ENCODE results near the gene OTOS.

Gene OTOS

GRCh38 chr2:240166761-240167587, 26.5 kb upstream of the OTOS start:
- DNase-seq: no peak

GRCh38 chr2:240166191-240166590, 25.7 kb upstream of the OTOS start:
- DNase-seq: no peak

- DNase-seq: no peak
Measured at GRCh38 chr2:240165661-240166060, 25.2 kb upstream of the OTOS start.

GRCh38 chr2:240165034-240165433, 24.6 kb upstream of the OTOS start:
- DNase-seq: no peak

GRCh38 chr2:240164586-240164985, 24.1 kb upstream of the OTOS start:
- DNase-seq: no peak

- DNase-seq: no peak
Measured at GRCh38 chr2:240163844-240164574, 23.6 kb upstream of the OTOS start.

- no peak for DNase-seq
Measured at GRCh38 chr2:240162939-240163714, 22.7 kb upstream of the OTOS start.

GRCh38 chr2:240162531-240162930, 22.1 kb upstream of the OTOS start:
- no peak for DNase-seq

GRCh38 chr2:240162032-240162431, 21.6 kb upstream of the OTOS start:
- DNase-seq: no peak

GRCh38 chr2:240161087-240161750, 20.8 kb upstream of the OTOS start:
- no peak for DNase-seq

GRCh38 chr2:240160291-240161086, 20.0 kb upstream of the OTOS start:
- no peak for DNase-seq

- no peak for DNase-seq
Measured at GRCh38 chr2:240159251-240159839, 18.9 kb upstream of the OTOS start.

GRCh38 chr2:240157147-240157470, 16.7 kb upstream of the OTOS start:
- DNase-seq: no peak

GRCh38 chr2:240156435-240157146, 16.1 kb upstream of the OTOS start:
- DNase-seq: no peak

- no peak for DNase-seq
Measured at GRCh38 chr2:240155745-240156390, 15.4 kb upstream of the OTOS start.

GRCh38 chr2:240155048-240155744, 14.7 kb upstream of the OTOS start:
- DNase-seq: no peak

- no peak for DNase-seq
Measured at GRCh38 chr2:240154606-240155005, 14.1 kb upstream of the OTOS start.

- no peak for DNase-seq
Measured at GRCh38 chr2:240153418-240153817, 13.0 kb upstream of the OTOS start.

GRCh38 chr2:240151477-240152031, 11.1 kb upstream of the OTOS start:
- DNase-seq: no peak

Data from NCI-H1048 (cell line).